SHP77 treated with DMSO at 0.1 percent for 48 hours (cell line): ENCODE measurements around the gene SAMD4A.

ENCODE experiments used
- DNase-seq: peaks from one replicate; lab custom pipeline; 2025; lab: John Stamatoyannopoulos, UW

Gene SAMD4A

GRCh38 chr14:54706769-54707168 is 139.8 kb downstream of the SAMD4A start:
- no peak for DNase-seq

- no peak for DNase-seq
Measured at GRCh38 chr14:54708161-54708560, 141.2 kb downstream of the SAMD4A start.

GRCh38 chr14:54708982-54709381 is 142.1 kb downstream of the SAMD4A start:
- no peak for DNase-seq

GRCh38 chr14:54709444-54709843 is 142.5 kb downstream of the SAMD4A start:
- DNase-seq = no peak

GRCh38 chr14:54709867-54710266 is 142.9 kb downstream of the SAMD4A start:
- DNase-seq = no peak

GRCh38 chr14:54711312-54711711 is 144.4 kb downstream of the SAMD4A start:
- DNase-seq = no peak

- DNase-seq = no peak
Measured at GRCh38 chr14:54711812-54712464, 145.0 kb downstream of the SAMD4A start.

- no peak for DNase-seq
Measured at GRCh38 chr14:54712465-54713200, 145.7 kb downstream of the SAMD4A start.

GRCh38 chr14:54713379-54713778 is 146.5 kb downstream of the SAMD4A start:
- DNase-seq = no peak

GRCh38 chr14:54715239-54715638 is 148.3 kb downstream of the SAMD4A start:
- DNase-seq = no peak

DNA sequence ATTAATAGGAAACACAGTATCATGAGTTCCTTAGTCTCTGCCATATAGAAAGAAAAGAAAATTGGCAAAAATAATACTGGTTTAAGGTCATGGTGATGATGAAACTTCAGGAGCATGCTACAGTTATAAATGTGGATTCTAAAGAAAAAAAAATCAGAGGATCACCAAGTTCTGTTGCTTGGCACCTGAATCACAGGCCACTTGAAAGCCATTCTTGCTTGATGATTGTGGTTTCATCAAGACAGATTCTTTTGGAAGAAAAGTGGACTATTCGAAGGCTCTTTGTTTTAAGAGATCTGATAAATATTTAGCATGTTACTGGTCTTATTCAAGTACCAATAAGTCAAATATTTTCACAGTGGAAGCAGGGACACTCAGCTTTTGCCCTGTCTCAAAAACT is 148.9 kb downstream of the SAMD4A start:
- DNase-seq = no peak

DNA sequence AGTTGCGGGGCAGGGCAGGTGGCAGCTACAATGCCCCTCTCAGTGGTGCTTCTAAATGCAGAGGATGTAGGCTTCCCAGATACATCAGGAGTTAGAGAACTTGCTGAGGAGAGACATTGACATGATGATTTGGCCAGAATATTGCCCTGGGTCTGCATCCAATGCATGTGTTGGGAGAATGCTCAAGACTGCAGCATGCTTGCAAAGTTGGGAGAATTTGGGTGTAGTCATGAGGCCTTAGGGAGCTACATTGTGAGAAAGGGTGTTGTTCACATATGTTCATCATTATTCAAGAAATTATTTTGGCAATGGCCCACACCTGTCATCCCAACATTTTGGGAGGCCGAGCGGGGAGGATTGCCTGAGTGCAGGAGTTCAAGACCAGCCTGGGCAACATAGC is 149.9 kb downstream of the SAMD4A start:
- DNase-seq = no peak

- no peak for DNase-seq
Measured at GRCh38 chr14:54718046-54718445, 151.1 kb downstream of the SAMD4A start.

DNA sequence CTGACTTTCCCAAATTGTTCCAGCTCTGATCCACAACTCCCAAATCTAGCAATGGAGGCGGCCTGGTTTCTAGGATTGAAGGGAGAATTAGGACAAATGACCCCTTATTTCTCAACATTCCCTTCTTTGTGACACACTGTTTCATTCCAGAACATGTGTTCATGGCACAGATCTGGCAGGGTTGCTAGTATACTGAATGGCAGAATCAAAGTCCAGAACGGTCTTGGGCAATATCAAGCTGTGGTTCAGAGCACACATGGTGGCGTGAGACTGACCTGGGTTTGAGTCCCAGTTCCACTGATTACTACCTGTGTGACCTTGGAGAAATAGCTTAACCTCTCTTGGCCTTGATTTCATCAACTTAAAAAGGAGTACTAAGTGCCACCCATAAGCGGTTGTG is 152.5 kb downstream of the SAMD4A start:
- no peak for DNase-seq

DNA sequence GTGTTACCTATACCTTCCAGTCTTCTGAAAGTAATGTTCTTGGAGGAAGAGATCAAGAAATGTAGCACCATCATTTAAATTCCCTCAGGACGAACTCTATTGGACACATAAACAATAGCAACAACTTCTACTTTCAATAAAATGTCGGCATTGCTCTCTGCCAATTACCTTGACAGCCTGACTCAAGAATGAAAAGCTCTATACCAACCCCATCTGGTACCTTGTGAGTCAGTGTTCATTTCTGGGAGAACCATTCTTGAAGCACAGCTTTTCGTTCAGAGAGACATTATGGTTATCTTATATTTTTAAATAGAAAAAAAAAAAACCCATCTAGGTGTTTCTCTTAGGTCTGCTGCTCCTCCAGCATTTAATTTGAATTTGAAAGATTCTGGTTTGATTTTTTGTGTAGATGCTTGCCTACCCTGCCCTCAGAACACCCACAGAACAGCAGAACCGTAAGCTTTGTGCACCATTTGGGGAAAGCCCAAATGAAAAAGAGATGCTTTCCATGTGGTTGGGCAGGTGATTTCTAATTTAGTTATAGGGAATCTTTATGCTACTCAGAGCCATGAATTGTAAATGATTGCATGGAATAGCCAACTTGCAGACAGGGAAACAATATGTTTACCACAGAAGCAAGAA is 156.0 kb downstream of the SAMD4A start:
- no peak for DNase-seq

GRCh38 chr14:54724123-54724522 is 157.2 kb downstream of the SAMD4A start:
- no peak for DNase-seq

DNA sequence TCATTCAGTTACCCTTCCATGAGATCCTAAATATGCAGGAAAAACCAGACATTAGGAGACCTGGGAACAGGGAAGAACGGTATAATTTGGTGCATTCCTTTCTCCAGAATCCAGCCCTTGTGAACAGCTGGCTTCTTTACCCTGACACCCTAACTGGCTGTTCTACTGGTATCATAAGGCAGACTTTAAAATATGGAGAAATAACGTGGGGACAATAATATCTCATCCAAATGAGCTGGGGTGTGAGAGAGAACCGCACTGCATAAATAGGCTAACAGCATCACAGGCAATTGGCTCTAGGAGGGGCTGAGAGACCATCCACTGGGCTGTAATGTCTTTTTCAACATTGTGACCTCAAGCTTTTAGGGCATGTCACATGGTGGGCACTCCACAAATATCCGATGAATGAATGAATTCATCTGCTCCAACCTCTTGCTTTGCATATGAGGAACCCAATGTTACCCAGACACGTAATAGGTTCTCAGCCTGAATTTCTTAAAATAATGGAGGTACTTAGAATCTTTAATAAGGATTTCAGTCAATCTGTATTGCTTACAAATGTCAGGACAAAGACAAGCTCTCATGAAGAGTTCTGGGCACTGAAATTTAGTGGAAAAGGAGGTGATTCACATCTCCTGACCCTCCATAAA is 157.9 kb downstream of the SAMD4A start:
- no peak for DNase-seq

- DNase-seq = no peak
Measured at GRCh38 chr14:54725998-54726397, 159.1 kb downstream of the SAMD4A start.

DNA sequence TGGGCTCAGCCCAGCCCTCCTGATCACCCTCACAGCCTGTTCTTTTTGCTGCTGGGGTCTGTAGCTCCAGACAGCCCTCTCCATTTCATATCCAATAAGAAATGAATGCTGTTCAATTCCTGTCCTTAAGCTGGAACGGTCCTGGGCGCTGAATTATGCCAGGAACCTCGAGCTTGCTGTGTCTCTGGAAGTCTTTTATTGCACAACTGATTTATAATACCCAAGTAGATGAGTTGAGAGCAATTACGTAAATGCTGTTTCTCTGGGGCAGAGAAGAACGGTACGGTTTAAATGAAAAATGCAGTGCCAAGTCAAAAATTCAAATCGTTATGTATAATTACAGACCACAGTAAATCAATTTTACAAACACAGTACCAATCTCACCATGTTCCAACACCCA is 161.0 kb downstream of the SAMD4A start:
- DNase-seq = no peak

DNA sequence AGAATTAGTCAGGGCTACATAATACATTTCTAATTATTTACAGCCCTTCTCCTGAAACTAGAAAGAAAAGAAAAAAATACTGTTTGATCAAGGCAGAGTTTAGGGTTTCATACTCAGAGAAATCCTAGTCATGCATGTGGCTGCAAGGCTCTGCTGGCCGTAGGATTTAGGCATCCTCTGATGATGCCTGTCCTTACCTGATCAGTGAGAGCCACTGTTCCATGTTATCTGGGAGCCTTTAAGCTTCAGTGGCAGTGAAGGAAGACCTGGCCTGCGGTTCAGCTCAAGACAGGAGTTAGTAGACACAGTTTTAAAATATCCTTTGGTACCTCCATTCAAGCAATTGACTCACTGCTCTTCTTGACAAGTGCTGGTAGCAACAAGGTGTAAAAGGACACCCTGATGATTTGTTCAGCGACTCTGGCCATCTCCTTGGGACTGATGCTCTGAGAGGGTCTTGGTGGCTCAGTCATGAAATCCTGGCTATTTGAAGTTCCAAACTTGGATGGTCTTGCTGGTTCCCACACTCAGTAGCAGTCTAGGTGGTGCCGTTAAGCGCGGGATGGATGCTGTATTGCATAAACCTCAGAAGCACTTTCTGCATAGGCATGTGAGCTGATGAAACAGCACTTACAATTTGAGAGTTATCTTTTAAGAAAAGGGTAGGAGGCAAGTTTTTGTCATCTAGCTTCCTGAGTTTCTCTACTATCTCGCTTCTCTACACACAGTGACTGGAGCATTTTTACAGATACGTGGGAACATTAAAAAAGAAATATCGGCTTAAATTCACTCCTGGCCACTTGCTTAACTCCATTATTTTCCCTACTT is 162.0 kb downstream of the SAMD4A start:
- DNase-seq = no peak

DNA sequence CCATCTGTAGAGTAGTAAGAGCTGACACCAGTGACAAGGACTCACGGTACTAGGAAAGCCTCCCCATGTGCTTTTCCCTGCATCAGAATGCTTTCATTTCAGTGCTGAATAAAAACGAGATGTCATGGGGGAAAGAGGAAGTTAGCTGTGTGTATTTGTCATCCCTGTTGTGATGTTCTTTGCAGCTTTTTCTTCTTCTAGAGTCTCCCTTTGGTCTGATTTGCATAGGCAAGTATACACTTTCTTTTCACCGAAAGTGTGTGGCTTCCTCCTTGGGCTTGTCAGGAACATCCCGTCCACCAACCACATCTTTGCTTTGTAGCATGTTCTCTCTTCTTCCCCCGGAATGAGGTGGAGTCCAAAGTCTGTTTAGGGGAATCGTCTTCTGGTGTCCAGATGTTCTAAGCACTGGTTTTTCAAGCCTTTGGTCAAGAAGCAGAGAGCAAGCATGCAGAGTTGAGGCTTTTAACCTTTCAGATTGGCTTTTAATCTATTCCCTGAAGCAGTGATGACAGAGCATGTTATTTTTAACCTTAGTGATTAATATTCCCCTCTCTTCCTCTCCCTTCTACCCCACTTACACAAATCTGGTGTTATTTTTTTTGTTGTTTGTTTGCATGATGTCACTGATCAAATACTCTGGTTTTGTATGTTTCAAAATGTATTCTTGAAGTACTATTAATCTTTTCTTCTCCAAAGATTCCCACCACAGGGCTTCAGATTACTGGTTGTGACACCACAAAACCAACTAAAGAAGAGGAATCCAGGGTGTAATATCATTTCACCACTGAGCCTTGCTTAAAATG is 163.4 kb downstream of the SAMD4A start:
- no peak for DNase-seq
